H1 (cell line): Measurements from ENCODE around the gene C6orf62. TPM values are rescaled to one million over a fixed set of nuclear protein-coding genes. Genes with fewer than 3 reads are reported as not detected.

Source experiments
- CTCF ChIA-PET: fragments of 300-600 bp; sonication (Branson Sonifier 250); formaldehyde crosslinking; loops from one replicate; lab custom pipeline; 2021; ENCODE audit not compliant: partially characterized antibody; lab: Charles Lee
- POLR2A ChIA-PET: fragments of 300-600 bp; sonication (Branson Sonifier 250); formaldehyde crosslinking; loops from one replicate; lab custom pipeline; 2021; ENCODE audit warnings: inconsistent platforms; ENCODE audit not compliant: partially characterized antibody; lab: Charles Lee
- DNase-seq, 2 experiments: peaks; one replicate each; pipeline versions ENCODE4 v3.0.0 to v3.0.0-alpha.2; 2010 to 2022; ENCODE audit warnings: low spot score in 2 of 2, low read depth in 1 of 2, mixed read lengths in 1 of 2
- FAIRE-seq: peaks from 2 replicates; lab custom pipeline; 2011; peaks lifted over from hg19 to GRCh38; lab: Jason Lieb, UNC
- H2AFZ ChIP-seq: 2 replicates; pipeline ENCODE4 v1.8.1; 2012; ENCODE audit warnings: low read length, inconsistent platforms
- H2AK5ac ChIP-seq: 2 replicates; pipeline ENCODE4 v1.6.1; 2013; ENCODE audit warnings: low read depth, low read length
- H2BK120ac ChIP-seq: replicated peaks from 2 replicates; pipeline ENCODE3; 2013; ENCODE audit warnings: low read depth, low read length, inconsistent platforms
- H2BK12ac ChIP-seq: 2 replicates; pipeline ENCODE4 v1.6.1; 2013; ENCODE audit warnings: low read depth, low read length
- H2BK15ac ChIP-seq: 2 replicates; pipeline ENCODE4 v1.6.1; 2013; ENCODE audit warnings: low read length
- H2BK20ac ChIP-seq: 2 replicates; pipeline ENCODE4 v1.6.1; 2013; ENCODE audit warnings: low read length
- H2BK5ac ChIP-seq: 2 replicates; pipeline ENCODE4 v1.6.1; 2013; ENCODE audit warnings: low read depth, low read length
- H3K14ac ChIP-seq: 2 replicates; pipeline ENCODE4 v1.6.1; 2013; ENCODE audit warnings: inconsistent platforms; ENCODE audit not compliant: insufficient read length
- H3K18ac ChIP-seq: 2 replicates; pipeline ENCODE4 v1.6.1; 2013; ENCODE audit warnings: low read length; ENCODE audit errors: extremely low read depth
- H3K23ac ChIP-seq: 2 replicates; pipeline ENCODE4 v1.6.1; 2013; ENCODE audit warnings: inconsistent platforms; ENCODE audit not compliant: insufficient read length
- H3K23me2 ChIP-seq: 2 replicates; pipeline ENCODE4 v1.6.1; 2013; ENCODE audit warnings: low read depth, low read length
- H3K27ac ChIP-seq: 2 replicates; pipeline ENCODE4 v1.6.1; 2011; ENCODE audit warnings: low read depth, low read length, inconsistent platforms
- H3K27me3 ChIP-seq, 4 experiments: replicated peaks in 1 of 4; 1 replicate in 1 of 4; 2 replicates in 3 of 4; pipeline versions ENCODE4 v1.6.1 to v1.8.1; 2011 to 2013; ENCODE audit warnings: low read length in 3 of 4, mild to moderate bottlenecking in 3 of 4, inconsistent platforms in 2 of 4, mixed read lengths in 2 of 4, moderate library complexity in 1 of 4; ENCODE audit not compliant: control insufficient read depth in 3 of 4, insufficient read depth in 3 of 4; ENCODE audit errors: extremely low read depth in 1 of 4
- H3K36me3 ChIP-seq, 4 experiments: 2 replicates each; pipeline versions ENCODE4 v1.6.1 to v1.8.1; 2011 to 2013; ENCODE audit warnings: mild to moderate bottlenecking in 4 of 4, low read length in 3 of 4, moderate library complexity in 2 of 4, control low read depth in 1 of 4, inconsistent platforms in 1 of 4; ENCODE audit not compliant: insufficient read depth in 4 of 4, control insufficient read depth in 2 of 4
- H3K4ac ChIP-seq: replicated peaks from 2 replicates; pipeline ENCODE3; 2013; ENCODE audit warnings: low read length, low read depth, mixed read lengths, inconsistent platforms; ENCODE audit not compliant: insufficient read length
- H3K4me1 ChIP-seq, 4 experiments: replicated peaks in 1 of 4; 1 replicate in 1 of 4; 2 replicates in 3 of 4; pipeline versions ENCODE4 v1.6.1 to v1.8.1; 2011 to 2013; ENCODE audit warnings: low read length in 3 of 4, inconsistent platforms in 2 of 4, mixed read lengths in 1 of 4; ENCODE audit not compliant: insufficient read depth in 4 of 4, control insufficient read depth in 3 of 4
- H3K4me2 ChIP-seq, 2 experiments: 2 replicates each; pipeline versions ENCODE4 v1.6.1 to v1.8.1; 2011 to 2013; ENCODE audit warnings: low read depth in 2 of 2, low read length in 2 of 2, control low read depth in 1 of 2, inconsistent platforms in 1 of 2, mild to moderate bottlenecking in 1 of 2; ENCODE audit not compliant: insufficient read depth in 1 of 2
- H3K4me3 ChIP-seq, 4 experiments: fragments of 200-600, 300-600 bp in 1 of 4; sonication (generic), shearing (Covaris generic), sonication (Bioruptor Twin) in 1 of 4; 2 replicates each; pipeline versions ENCODE4 v1.5.1 to v1.8.1; 2011 to 2016; ENCODE audit warnings: low read length in 4 of 4, low read depth in 3 of 4, control low read depth in 2 of 4, inconsistent platforms in 2 of 4, mild to moderate bottlenecking in 2 of 4, mixed read lengths in 1 of 4, moderate library complexity in 1 of 4; ENCODE audit not compliant: insufficient read depth in 2 of 4; ENCODE audit errors: extremely low read depth in 1 of 4
- H3K56ac ChIP-seq: replicated peaks from 2 replicates; pipeline ENCODE3; 2013; ENCODE audit warnings: low read depth, mild to moderate bottlenecking, mixed read lengths, low read length, inconsistent platforms; ENCODE audit not compliant: insufficient read length
- H3K79me1 ChIP-seq: 2 replicates; pipeline ENCODE4 v1.6.1; 2013; ENCODE audit warnings: low read depth, low read length, control low read depth
- H3K79me2 ChIP-seq, 2 experiments: 2 replicates each; pipeline versions ENCODE4 v1.6.1 to v1.8.1; 2012 to 2013; ENCODE audit warnings: low read length in 2 of 2, mild to moderate bottlenecking in 2 of 2, inconsistent platforms in 1 of 2; ENCODE audit not compliant: insufficient read depth in 2 of 2, control insufficient read depth in 1 of 2
- H3K9ac ChIP-seq, 4 experiments: replicated peaks in 1 of 4; 1 replicate in 1 of 4; 2 replicates in 3 of 4; pipeline versions ENCODE4 v1.6.1 to v1.8.1; 2011 to 2013; ENCODE audit warnings: low read depth in 3 of 4, low read length in 3 of 4, control low read depth in 2 of 4, mild to moderate bottlenecking in 2 of 4, moderate library complexity in 2 of 4, inconsistent platforms in 1 of 4; ENCODE audit errors: extremely low read depth in 1 of 4
- H3K9me3 ChIP-seq, 2 experiments: 2 replicates each; pipeline versions ENCODE4 v1.6.1 to v1.8.1; 2012 to 2013; ENCODE audit warnings: mild to moderate bottlenecking in 2 of 2, moderate library complexity in 2 of 2, control low read depth in 1 of 2, inconsistent platforms in 1 of 2, low read depth in 1 of 2, low read length in 1 of 2, mixed read lengths in 1 of 2; ENCODE audit not compliant: insufficient read depth in 2 of 2
- H4K20me1 ChIP-seq, 2 experiments: replicated peaks in 1 of 2; 2 replicates each; pipeline versions ENCODE3 to v1.8.1; 2011 to 2013; ENCODE audit warnings: inconsistent platforms in 2 of 2, low read length in 2 of 2, mild to moderate bottlenecking in 1 of 2; ENCODE audit not compliant: insufficient read depth in 2 of 2, control insufficient read depth in 1 of 2
- H4K5ac ChIP-seq: 2 replicates; pipeline ENCODE4 v1.6.1; 2013; ENCODE audit warnings: low read length, low read depth, mixed read lengths, inconsistent platforms; ENCODE audit not compliant: insufficient read length
- H4K8ac ChIP-seq: 2 replicates; pipeline ENCODE4 v1.8.0; 2013; ENCODE audit warnings: mild to moderate bottlenecking, moderate library complexity, low read length, inconsistent platforms; ENCODE audit not compliant: insufficient read depth; ENCODE audit errors: extremely low read depth
- H4K91ac ChIP-seq: replicated peaks from 2 replicates; pipeline ENCODE3; 2013; ENCODE audit warnings: low read length, mixed read lengths, inconsistent platforms; ENCODE audit not compliant: insufficient read length
- CHD1 ChIP-seq: IDR thresholded peaks from 2 replicates; pipeline ENCODE4 v1.6.1; 2012; ENCODE audit warnings: low read depth, low read length, improper control_type of control experiment
- GABPA ChIP-seq: IDR thresholded peaks from 2 replicates; pipeline ENCODE4 v1.6.1; 2011; ENCODE audit warnings: mild to moderate bottlenecking, low read length, moderate library complexity, borderline replicate concordance; ENCODE audit not compliant: insufficient read depth
- JUN ChIP-seq: IDR thresholded peaks from 2 replicates; pipeline ENCODE4 v1.6.1; 2011; ENCODE audit warnings: low read depth, mild to moderate bottlenecking, improper control_type of control experiment, low read length
- KDM5A ChIP-seq: fragments of 200-600 bp; IDR thresholded peaks from 2 replicates; pipeline ENCODE4 v1.7.1; 2012; ENCODE audit warnings: mild to moderate bottlenecking, low read length, inconsistent platforms, mixed read lengths
- POLR2A ChIP-seq, 2 experiments: IDR thresholded peaks; 1 replicate in 1 of 2; 2 replicates in 1 of 2; pipeline ENCODE4 v1.6.1; 2011; ENCODE audit warnings: low read depth in 2 of 2, low read length in 2 of 2, mild to moderate bottlenecking in 2 of 2; ENCODE audit errors: control extremely low read depth in 1 of 2
- SUZ12 ChIP-seq: fragments of 200-600 bp; sonication (generic); IDR thresholded peaks from 2 replicates; pipeline ENCODE4 v1.6.1; 2012; ENCODE audit warnings: mild to moderate bottlenecking, inconsistent platforms, low read length, moderate library complexity, mixed read lengths
- TCF12 ChIP-seq: IDR thresholded peaks from 2 replicates; pipeline ENCODE4 v1.6.1; 2011; ENCODE audit warnings: low read depth, mild to moderate bottlenecking, low read length
- TEAD4 ChIP-seq: IDR thresholded peaks from 2 replicates; pipeline ENCODE4 v1.6.1; 2012; ENCODE audit warnings: low read depth, low read length, inconsistent platforms, mixed read lengths
- WGBS, 2 experiments: shearing (Covaris generic) in 1 of 2; methylation state at CpG; one replicate each; pipeline versions ENCODE4 v1.1.6 to v1.1.7; 2013 to 2015; ENCODE audit warnings: low lambda C conversion rate in 2 of 2, mixed read lengths in 2 of 2, inconsistent platforms in 1 of 2, low coverage in 1 of 2, missing lambda C conversion rate in 1 of 2; ENCODE audit not compliant: insufficient replicate concordance in 2 of 2, insufficient coverage in 1 of 2, insufficient read length in 1 of 2; ENCODE audit errors: extremely low coverage in 1 of 2, missing lambda C conversion rate in 1 of 2; 5-methylcytosine and 5-hydroxymethylcytosine counted together
- polyA plus RNA-seq, 7 experiments: library from polyadenylated mRNA; depleted of rRNA in 3 of 7; stranded (reverse) in 5 of 7; unstranded in 2 of 7; fragments of >200 nt in 5 of 7; fragments of 200-250 nt in 2 of 7; gene quantifications; 1 replicate in 5 of 7; 2 replicates in 1 of 7; 4 replicates in 1 of 7; pipeline versions ENCODE4 v1.2.1 to v1.2.3, GENCODE V29; 2011 to 2013; ENCODE audit warnings: missing spikeins in 2 of 7, mixed read lengths in 2 of 7
- total RNA-seq: library from RNA; stranded (reverse); fragmentation: NEBNext Ultra II Directional; extraction: Animal tissue kit (Norgen Biotek cat#: 25700); gene quantifications from 2 replicates; pipeline ENCODE4 v1.2.1, GENCODE V29; 2021
- TF ChIP-seq, protein P1 (sequence below), 3 experiments: IDR thresholded peaks; 1 replicate in 2 of 3; 2 replicates in 1 of 3; pipeline versions ENCODE4 v1.5.1 to v1.6.1; 2011; ENCODE audit warnings: low read length in 3 of 3, mild to moderate bottlenecking in 3 of 3, inconsistent platforms in 2 of 3, low read depth in 1 of 3, moderate library complexity in 1 of 3; ENCODE audit not compliant: insufficient read depth in 1 of 3; ENCODE audit errors: control extremely low read depth in 1 of 3

Gene C6orf62
- total and polyA plus RNA-seq, 2 of the 8 experiments (the other 6 are each of a cell fraction or from before 2014, with no cell fraction given), result 25.6 to 101 TPM

DNA sequence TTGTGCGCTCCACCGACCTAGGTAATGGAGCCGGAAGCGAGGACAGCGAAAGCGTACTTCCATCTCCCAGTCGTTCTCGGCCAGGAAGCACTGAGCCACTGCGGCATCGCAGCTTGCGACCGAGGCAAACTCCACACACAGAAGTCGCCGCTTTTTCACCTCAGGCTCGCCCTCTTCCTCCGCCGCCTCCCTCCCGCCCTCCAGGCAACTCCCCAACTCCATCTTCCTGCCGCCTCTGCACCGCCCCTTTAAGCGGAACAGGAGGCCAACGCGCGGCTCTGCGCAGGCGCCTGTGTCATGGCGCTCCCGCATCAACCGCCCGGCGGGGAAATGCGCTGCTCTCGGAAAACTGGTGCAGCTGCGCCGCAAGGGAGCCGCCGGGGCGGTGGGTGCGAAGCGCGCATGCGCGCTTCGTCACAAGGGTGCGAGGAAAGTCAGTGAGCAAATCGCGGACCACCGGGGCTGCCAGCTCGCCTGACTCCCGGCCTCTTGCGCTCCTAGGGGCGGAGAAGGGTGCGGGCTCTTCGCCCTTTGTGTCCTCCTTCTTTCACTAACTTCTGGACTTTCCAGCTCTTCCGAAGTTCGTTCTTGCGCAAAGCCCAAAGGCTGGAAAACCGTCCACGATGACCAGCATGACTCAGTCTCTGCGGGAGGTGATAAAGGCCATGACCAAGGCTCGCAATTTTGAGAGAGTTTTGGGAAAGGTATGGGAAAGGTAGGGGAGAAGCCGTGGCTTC, 52.1 kb downstream of the C6orf62 start, which contains the start of the genes ACOT13 and TDP2:
Gene ACOT13, plus strand, starts transcription at position 437 of the 737 bp plus-strand sequence. Its CDS starts 187 bp downstream, at position 624.
Gene TDP2, minus strand, starts transcription at position 259 of the 737 bp plus-strand sequence. Its CDS starts 37 bp downstream, at position 222.
- H3K4me3 ChIP-seq, result peak within 1 kb of the TSS; percentile 85 to 99 (median 93)
- H3K4ac ChIP-seq, result peak within 1 kb of the TSS; percentile 98
- peak within 1 kb of the TSS; percentile 73 to 78 for H3K4me2 ChIP-seq
- ChIA-PET CTCF (interaction anchor here (0.6 to 3.9 kb wide), 14 partner anchors 8 to 144 kb away, joined by 3 to 39 read pairs (median 4); partner anchors contain the start of gene KIAA0319), POLR2A (interaction anchor here (0.7 to 3.5 kb wide), 10 partner anchors 8 to 315 kb away, joined by 3 to 22 read pairs (median 3); partner anchors contain the start of gene KIAA0319)
- no peak within 1 kb of the TSS for H3K23ac ChIP-seq
- peaks cover 7 to 14% of the 10 kb centered on the region in 2 experiments for H3K9me3 ChIP-seq
- H3K4me1 ChIP-seq, result peaks cover 0 to 5% (median 0%) of the 10 kb centered on the region in 4 experiments; a peak in 3 of 7 replicates
- peak within 1 kb of the TSS; percentile 97 for H2BK15ac ChIP-seq
- peak within 1 kb of the TSS; percentile 95 for H2BK120ac ChIP-seq
- peak within 1 kb of the TSS; percentile 98 for H4K91ac ChIP-seq
- peaks cover 0 to 3% of the 10 kb centered on the region in 2 experiments for H4K20me1 ChIP-seq
- H3K56ac ChIP-seq, result peak within 1 kb of the TSS; percentile 99
- no peaks in the 10 kb centered on the region for H3K27me3 ChIP-seq
- H3K79me1 ChIP-seq, result peaks cover 10% of the 10 kb centered on the region; the same call in 1 of the 2 replicates
- peak within 1 kb of the TSS; percentile 97 for H4K8ac ChIP-seq
- peak within 1 kb of the TSS; percentile 99 for H4K5ac ChIP-seq
- peak within 1 kb of the TSS; percentile 100 for H3K18ac ChIP-seq
- H3K27ac ChIP-seq, result peak within 1 kb of the TSS; percentile 92
- H2AFZ ChIP-seq, result peak within 1 kb of the TSS; percentile 84
- no peak for FAIRE-seq
- H2BK5ac ChIP-seq, result peak within 1 kb of the TSS; percentile 100
- H3K79me2 ChIP-seq, result peaks cover 0 to 40% of the 10 kb centered on the region in 2 experiments; a peak in 3 of 4 replicates
- H3K23me2 ChIP-seq, result peaks cover 13% of the 10 kb centered on the region
- peaks cover 5 to 35% (median 16%) of the 10 kb centered on the region in 4 experiments; a peak in 7 of 8 replicates for H3K36me3 ChIP-seq
- peak within 1 kb of the TSS; percentile 37 for H3K14ac ChIP-seq
- 3% methylated on average over 45 of the region's 62 CpGs; no CpG with 5 or more reads in 1 of the 2 experiments for WGBS, 2 experiments
- H3K9ac ChIP-seq, result peak within 1 kb of the TSS; percentile 79 to 97 (median 95)
- H2BK20ac ChIP-seq, result 0 out of 2 replicates have a peak within 1 kb of the TSS, but pooled peaks have one; percentile 72
- peak; percentile 93 to 97 for DNase-seq
- H2AK5ac ChIP-seq, result peak within 1 kb of the TSS; percentile 54; the same call in 1 of the 2 replicates
- H2BK12ac ChIP-seq, result peak within 1 kb of the TSS; percentile 99
- no peak; the same call in 1 of the 2 replicates for TF ChIP-seq KDM5A
- peak; percentile 56; the same call in 1 of the 2 replicates for TF ChIP-seq GABPA
- TF ChIP-seq TCF12, result no peak
- TF ChIP-seq, protein P1, sequence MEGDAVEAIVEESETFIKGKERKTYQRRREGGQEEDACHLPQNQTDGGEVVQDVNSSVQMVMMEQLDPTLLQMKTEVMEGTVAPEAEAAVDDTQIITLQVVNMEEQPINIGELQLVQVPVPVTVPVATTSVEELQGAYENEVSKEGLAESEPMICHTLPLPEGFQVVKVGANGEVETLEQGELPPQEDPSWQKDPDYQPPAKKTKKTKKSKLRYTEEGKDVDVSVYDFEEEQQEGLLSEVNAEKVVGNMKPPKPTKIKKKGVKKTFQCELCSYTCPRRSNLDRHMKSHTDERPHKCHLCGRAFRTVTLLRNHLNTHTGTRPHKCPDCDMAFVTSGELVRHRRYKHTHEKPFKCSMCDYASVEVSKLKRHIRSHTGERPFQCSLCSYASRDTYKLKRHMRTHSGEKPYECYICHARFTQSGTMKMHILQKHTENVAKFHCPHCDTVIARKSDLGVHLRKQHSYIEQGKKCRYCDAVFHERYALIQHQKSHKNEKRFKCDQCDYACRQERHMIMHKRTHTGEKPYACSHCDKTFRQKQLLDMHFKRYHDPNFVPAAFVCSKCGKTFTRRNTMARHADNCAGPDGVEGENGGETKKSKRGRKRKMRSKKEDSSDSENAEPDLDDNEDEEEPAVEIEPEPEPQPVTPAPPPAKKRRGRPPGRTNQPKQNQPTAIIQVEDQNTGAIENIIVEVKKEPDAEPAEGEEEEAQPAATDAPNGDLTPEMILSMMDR (IDR thresholded peaks at IDR 0.05; ENCODE audit: control extremely low read depth in 1 of 3, insufficient read depth in 1 of 3, low read depth in 1 of 3, low read length in 3 of 3), result peak; percentile 47 to 63 (median 58)
- no peak for TF ChIP-seq JUN
- peak; percentile 86 to 94 for TF ChIP-seq POLR2A (IDR thresholded peaks at IDR 0.05; ENCODE audit: control extremely low read depth in 1 of 2, low read depth in 2 of 2, low read length in 2 of 2)
- TF ChIP-seq TEAD4, result no peak
- TF ChIP-seq SUZ12, result no peak
- TF ChIP-seq CHD1, result no peak
